Neural progenitor cell (in vitro differentiated cells): ENCODE data around the gene ERCC5. TPM values are rescaled to one million over a fixed set of nuclear protein-coding genes. Genes with fewer than 3 reads are reported as not detected.

Experiments used
- DNase-seq: peaks from one replicate; pipeline ENCODE4 v3.0.0-alpha.2; 2016; ENCODE audit warnings: low spot score
- H2AFZ ChIP-seq: fragments of 200-600 bp; sonication (generic); replicated peaks from 2 replicates; pipeline ENCODE4 v1.6.1; 2016; ENCODE audit warnings: antibody characterized with exemption
- H3F3A ChIP-seq: fragments of 200-600 bp; sonication (generic); 2 replicates; pipeline ENCODE4 v1.6.1; 2016; ENCODE audit warnings: antibody characterized with exemption, low read depth
- H3K27ac ChIP-seq: fragments of 200-600 bp; sonication (generic); 2 replicates; pipeline ENCODE4 v1.5.1; 2016; ENCODE audit warnings: mild to moderate bottlenecking
- H3K27me3 ChIP-seq: fragments of 200-600 bp; sonication (generic); 2 replicates; pipeline ENCODE4 v1.6.1; 2016; ENCODE audit warnings: mild to moderate bottlenecking, moderate library complexity
- H3K36me3 ChIP-seq: fragments of 200-600 bp; sonication (generic); 2 replicates; pipeline ENCODE4 v1.5.1; 2016
- H3K4me1 ChIP-seq: fragments of 200-600 bp; sonication (generic); 2 replicates; pipeline ENCODE4 v1.6.1; 2016; ENCODE audit warnings: mixed run types
- H3K4me2 ChIP-seq: fragments of 200-600 bp; sonication (generic); 2 replicates; pipeline ENCODE4 v1.6.1; 2016
- H3K4me3 ChIP-seq: fragments of 200-600 bp; sonication (generic); 2 replicates; pipeline ENCODE4 v1.5.1; 2016
- H3K79me2 ChIP-seq: fragments of 200-600 bp; sonication (generic); 2 replicates; pipeline ENCODE4 v1.6.1; 2016; ENCODE audit warnings: low read depth
- H3K9ac ChIP-seq: fragments of 200-600 bp; sonication (generic); 2 replicates; pipeline ENCODE4 v1.6.1; 2016
- H3K9me3 ChIP-seq: fragments of 200-600 bp; sonication (generic); 2 replicates; pipeline ENCODE4 v1.5.1; 2016; ENCODE audit warnings: low read depth
- H4K20me1 ChIP-seq: fragments of 200-600 bp; sonication (generic); 2 replicates; pipeline ENCODE4 v1.6.1; 2016; ENCODE audit warnings: low read depth
- H3K27ac Mint-ChIP-seq: 3 replicates; pipeline ENCODE4 v1.8.0; 2021; ENCODE audit warnings: mixed read lengths
- H3K27me3 Mint-ChIP-seq: 2 replicates; pipeline ENCODE4 v1.8.0; 2022; ENCODE audit warnings: low read depth, mild to moderate bottlenecking, inconsistent platforms, moderate library complexity, mixed read lengths; ENCODE audit not compliant: insufficient read depth
- H3K36me3 Mint-ChIP-seq: 3 replicates; pipeline ENCODE4 v1.8.0; 2021; ENCODE audit warnings: mixed read lengths
- H3K4me1 Mint-ChIP-seq: 3 replicates; pipeline ENCODE4 v1.8.0; 2021; ENCODE audit warnings: mixed read lengths
- H3K4me3 Mint-ChIP-seq: 3 replicates; pipeline ENCODE4 v1.8.0; 2021; ENCODE audit warnings: mild to moderate bottlenecking, moderate library complexity, mixed read lengths
- H3K9me3 Mint-ChIP-seq: 3 replicates; pipeline ENCODE4 v1.8.0; 2020; ENCODE audit warnings: mixed read lengths
- CTCF ChIP-seq: fragments of 200-600 bp; sonication (generic); IDR thresholded peaks from 2 replicates; pipeline ENCODE4 v1.5.1; 2017; ENCODE audit warnings: antibody characterized with exemption, mild to moderate bottlenecking
- EZH2 ChIP-seq: fragments of 200-600 bp; sonication (generic); IDR thresholded peaks from 2 replicates; pipeline ENCODE4 v1.6.1; 2017; ENCODE audit warnings: antibody characterized with exemption, mild to moderate bottlenecking, moderate library complexity
- EZH2phosphoT487 ChIP-seq: fragments of 200-600 bp; sonication (generic); IDR thresholded peaks from 2 replicates; pipeline ENCODE4 v1.6.1; 2017; ENCODE audit warnings: antibody characterized with exemption
- total RNA-seq: library from RNA; depleted of rRNA; stranded (reverse); fragments of >200 nt; gene quantifications from 2 replicates; pipeline ENCODE4 v1.2.3, GENCODE V29; 2015; ENCODE audit warnings: low replicate concordance

The ERCC5 gene
- total RNA-seq, 1 donor from 2014 or later = 35.1 TPM

- Histone ChIP-seq H3K27me3 (no peaks in the 10 kb centered on the region), H2AFZ (no peak overlapping the region), H3K4me2 (no peak overlapping the region), H3K9me3 (no peaks in the 10 kb centered on the region), H3K4me3 (no peak overlapping the region), H3K27ac (no peak overlapping the region), H3K9ac (no peak overlapping the region), H4K20me1 (no peaks in the 10 kb centered on the region), H3F3A (no peaks in the 10 kb centered on the region), H3K4me1 (no peaks in the 10 kb centered on the region), H3K36me3 (no peaks in the 10 kb centered on the region), H3K79me2 (no peaks in the 10 kb centered on the region)
- H3K9me3 Mint-ChIP-seq = no peaks in the 10 kb centered on the region
- no peak overlapping the region for H3K27ac Mint-ChIP-seq
- no peak overlapping the region for H3K4me3 Mint-ChIP-seq
- TF ChIP-seq EZH2phosphoT487 (no peak), CTCF (no peak), EZH2 (no peak)
- H3K27me3 Mint-ChIP-seq = peaks cover 8% of the 10 kb centered on the region
- H3K4me1 Mint-ChIP-seq = peaks cover 5% of the 10 kb centered on the region
- H3K36me3 Mint-ChIP-seq = no peaks in the 10 kb centered on the region
- DNase-seq = no peak
These were observed 54.4 kb downstream of the ERCC5 start for GRCh38 chr13:102900193-102900608.

GRCh38 chr13:102901056-102901455 is 55.2 kb downstream of the ERCC5 start:
- Histone ChIP-seq H3K27ac (no peak overlapping the region), H3F3A (no peaks in the 10 kb centered on the region), H3K36me3 (no peaks in the 10 kb centered on the region), H3K9me3 (no peaks in the 10 kb centered on the region), H3K9ac (no peak overlapping the region), H3K4me1 (no peaks in the 10 kb centered on the region), H2AFZ (no peak overlapping the region), H3K4me2 (no peak overlapping the region), H3K79me2 (no peaks in the 10 kb centered on the region), H3K4me3 (no peak overlapping the region), H3K27me3 (no peaks in the 10 kb centered on the region), H4K20me1 (no peaks in the 10 kb centered on the region)
- TF ChIP-seq EZH2 (no peak), CTCF (no peak), EZH2phosphoT487 (no peak)
- no peaks in the 10 kb centered on the region for H3K9me3 Mint-ChIP-seq
- peaks cover 5% of the 10 kb centered on the region for H3K4me1 Mint-ChIP-seq
- H3K27ac Mint-ChIP-seq = no peak overlapping the region
- DNase-seq = no peak
- H3K4me3 Mint-ChIP-seq = no peak overlapping the region
- no peaks in the 10 kb centered on the region for H3K36me3 Mint-ChIP-seq
- peaks cover 8% of the 10 kb centered on the region for H3K27me3 Mint-ChIP-seq

DNA sequence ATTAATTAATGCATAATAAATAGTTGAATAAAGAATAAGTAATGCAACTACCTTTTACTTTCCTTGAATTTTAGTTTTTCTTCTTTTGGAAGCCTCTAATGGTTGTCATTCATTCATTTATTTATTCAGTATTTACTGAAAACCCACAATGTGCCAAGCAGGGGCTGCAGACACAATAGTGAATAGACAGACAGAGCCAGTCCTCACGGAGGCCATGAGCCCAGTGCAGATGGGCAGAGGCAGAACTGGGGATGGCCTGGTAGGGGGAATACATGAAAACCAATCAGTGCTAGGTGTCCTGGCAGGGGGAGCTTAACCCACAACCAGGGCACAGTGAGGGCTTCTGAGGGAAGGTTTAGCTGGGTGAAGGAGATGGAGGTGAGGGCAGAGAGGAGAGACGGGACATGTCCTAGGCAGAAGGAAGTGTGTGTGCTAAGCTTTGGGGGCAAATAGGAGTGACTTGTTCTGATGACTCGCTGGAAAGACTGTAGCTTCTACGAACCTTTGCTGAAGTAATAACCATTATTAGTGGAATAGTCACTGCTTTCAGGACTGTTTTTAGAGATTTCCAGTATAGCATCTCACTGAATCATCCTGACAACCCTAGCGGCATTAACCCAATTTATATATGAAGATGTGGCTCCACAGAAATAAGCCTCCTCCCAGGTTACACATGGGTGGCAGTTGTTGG is 55.9 kb downstream of the ERCC5 start:
- peak overlapping the region; percentile 38 for H3K27ac Mint-ChIP-seq
- no peak overlapping the region for H2AFZ ChIP-seq

More for the DNA sequence above, 55.9 kb downstream of the ERCC5 start:
- H3K27me3 ChIP-seq = no peaks in the 10 kb centered on the region
- no peak overlapping the region for H3K9ac ChIP-seq
- peaks cover 5% of the 10 kb centered on the region for H3K4me1 Mint-ChIP-seq
- H3K9me3 Mint-ChIP-seq = no peaks in the 10 kb centered on the region
- no peaks in the 10 kb centered on the region for H3K9me3 ChIP-seq
- H3K36me3 Mint-ChIP-seq = no peaks in the 10 kb centered on the region
- H3K27me3 Mint-ChIP-seq = peaks cover 8% of the 10 kb centered on the region
- TF ChIP-seq EZH2phosphoT487 (no peak), CTCF (no peak), EZH2 (no peak)
- DNase-seq = no peak
- no peaks in the 10 kb centered on the region for H3F3A ChIP-seq
- no peaks in the 10 kb centered on the region for H3K4me1 ChIP-seq
- H3K36me3 ChIP-seq = no peaks in the 10 kb centered on the region
- no peaks in the 10 kb centered on the region for H3K79me2 ChIP-seq
- H3K4me3 Mint-ChIP-seq = no peak overlapping the region
- H3K4me3 ChIP-seq = no peak overlapping the region
- H3K4me2 ChIP-seq = no peak overlapping the region
- no peak overlapping the region for H3K27ac ChIP-seq
- H4K20me1 ChIP-seq = no peaks in the 10 kb centered on the region
